GM19397 (cell line): ENCODE results near the gene ADD3.
"Not testable (repeated sequence)": the region's sequence is repeated elsewhere in the genome, so short reads cannot be mapped to it uniquely, and the experiment has no call there.

Experiments
- ATAC-seq: cut with Tn5 transposase; IDR thresholded peaks from one replicate; pipeline ENCODE4 v1.9.1; 2021; ENCODE audit warnings: mild to moderate bottlenecking, moderate library complexity; ENCODE audit not compliant: unreplicated experiment

The ADD3 gene

GRCh38 chr10:109975244-109976190 is 32.3 kb upstream of the ADD3 start:
- ATAC-seq, result no peak

GRCh38 chr10:109976681-109977080 is 31.1 kb upstream of the ADD3 start:
- ATAC-seq, result no peak

- no peak for ATAC-seq
Observed at GRCh38 chr10:109977382-109977806, 30.4 kb upstream of the ADD3 start.

- no peak for ATAC-seq
Observed at GRCh38 chr10:109978481-109978880, 29.3 kb upstream of the ADD3 start.

- no peak for ATAC-seq
Observed at GRCh38 chr10:109979215-109979614, 28.6 kb upstream of the ADD3 start.

- no peak for ATAC-seq
Observed at GRCh38 chr10:109981650-109982049, 26.1 kb upstream of the ADD3 start.

- no peak for ATAC-seq
Observed at GRCh38 chr10:109982123-109982522, 25.7 kb upstream of the ADD3 start.

- ATAC-seq, result no peak
Observed at GRCh38 chr10:109982812-109983211, 25.0 kb upstream of the ADD3 start.

- no peak for ATAC-seq
Observed at GRCh38 chr10:109984013-109984412, 23.8 kb upstream of the ADD3 start.

- ATAC-seq, result not testable (repeated sequence)
Observed at GRCh38 chr10:109985768-109986167, 22.0 kb upstream of the ADD3 start.

GRCh38 chr10:109987452-109988211 is 20.2 kb upstream of the ADD3 start:
- ATAC-seq, result no peak

- no peak for ATAC-seq
Observed at GRCh38 chr10:109988212-109988596, 19.6 kb upstream of the ADD3 start.

- no peak for ATAC-seq
Observed at GRCh38 chr10:109991266-109991855, 16.4 kb upstream of the ADD3 start.

- ATAC-seq, result no peak
Observed at GRCh38 chr10:109992485-109992884, 15.3 kb upstream of the ADD3 start.

- no peak for ATAC-seq
Observed at GRCh38 chr10:109993551-109994330, 14.0 kb upstream of the ADD3 start.

GRCh38 chr10:109994711-109995577 is 12.8 kb upstream of the ADD3 start:
- ATAC-seq, result no peak

GRCh38 chr10:109995595-109995994 is 12.2 kb upstream of the ADD3 start:
- no peak for ATAC-seq

GRCh38 chr10:109996225-109996624 is 11.6 kb upstream of the ADD3 start:
- ATAC-seq, result peak; percentile 68

GRCh38 chr10:109996766-109997171 is 11.0 kb upstream of the ADD3 start:
- peak; percentile 22 for ATAC-seq

GRCh38 chr10:109997233-109997632 is 10.6 kb upstream of the ADD3 start:
- ATAC-seq, result no peak
